T-helper 1 cell (primary cell): ENCODE data around the gene CTSG.
"Not testable (repeated sequence)": the region's sequence is repeated elsewhere in the genome, so short reads cannot be mapped to it uniquely, and the experiment has no call there.

ENCODE experiments used
- DNase-seq, 5 donors: peaks; one replicate each; pipeline ENCODE4 v3.0.0-alpha.2; 2012 to 2020
- total RNA-seq, 4 donors: gene quantifications; one replicate each; lab custom pipeline; 2026; lab: John Stamatoyannopoulos, UW

The CTSG gene, protein sequence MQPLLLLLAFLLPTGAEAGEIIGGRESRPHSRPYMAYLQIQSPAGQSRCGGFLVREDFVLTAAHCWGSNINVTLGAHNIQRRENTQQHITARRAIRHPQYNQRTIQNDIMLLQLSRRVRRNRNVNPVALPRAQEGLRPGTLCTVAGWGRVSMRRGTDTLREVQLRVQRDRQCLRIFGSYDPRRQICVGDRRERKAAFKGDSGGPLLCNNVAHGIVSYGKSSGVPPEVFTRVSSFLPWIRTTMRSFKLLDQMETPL
- 0 to 0.15 (median 0) reads per million in 4 donors for total RNA-seq

DNA sequence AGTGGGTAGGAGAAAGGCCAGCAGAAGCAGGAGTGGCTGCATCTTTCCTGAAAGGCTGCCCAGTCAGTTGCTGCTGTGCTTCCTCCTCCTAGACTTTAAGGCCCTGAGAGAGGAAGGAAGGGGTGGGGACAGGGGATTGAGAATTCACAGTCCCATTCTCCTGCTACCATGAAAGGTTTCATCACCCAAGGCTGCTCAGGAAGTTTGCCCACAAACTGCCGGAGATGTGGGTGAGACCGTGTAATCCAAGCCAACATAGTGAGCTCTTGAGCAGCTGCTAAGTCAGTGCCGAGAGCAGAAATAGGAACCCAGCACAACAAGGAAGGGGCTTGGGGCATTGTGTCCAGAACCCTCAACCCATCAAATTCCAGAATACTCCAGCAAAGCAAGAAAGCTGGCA, at the start of gene CTSG:
Gene CTSG (minus strand): TSS at position 69 of the 400 bp plus-strand sequence. CDS start 27 bp downstream, at position 42.
- DNase-seq: peak in 1 of 5 donors; percentile 6

DNA sequence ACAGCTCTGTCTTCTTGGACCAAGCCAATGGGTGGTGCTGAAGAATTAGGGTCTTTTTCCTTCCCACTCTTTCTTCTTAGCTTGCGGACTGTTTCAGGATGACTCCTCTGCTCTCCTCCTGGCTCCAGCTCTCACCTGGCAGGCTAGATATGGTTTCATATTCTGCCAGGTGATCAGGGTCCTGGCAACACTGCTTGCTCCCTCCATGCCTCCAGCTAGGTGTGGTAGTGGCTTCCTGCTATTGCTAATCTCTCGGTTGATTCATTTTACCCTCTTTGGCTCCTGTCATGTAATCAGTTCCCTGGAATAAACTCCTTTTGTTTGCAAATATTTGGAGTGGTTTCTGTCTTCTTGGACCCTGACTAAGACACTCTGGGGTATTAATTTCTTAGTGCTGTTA, 37.7 kb upstream of the CTSG start:
- no peak for DNase-seq

DNA sequence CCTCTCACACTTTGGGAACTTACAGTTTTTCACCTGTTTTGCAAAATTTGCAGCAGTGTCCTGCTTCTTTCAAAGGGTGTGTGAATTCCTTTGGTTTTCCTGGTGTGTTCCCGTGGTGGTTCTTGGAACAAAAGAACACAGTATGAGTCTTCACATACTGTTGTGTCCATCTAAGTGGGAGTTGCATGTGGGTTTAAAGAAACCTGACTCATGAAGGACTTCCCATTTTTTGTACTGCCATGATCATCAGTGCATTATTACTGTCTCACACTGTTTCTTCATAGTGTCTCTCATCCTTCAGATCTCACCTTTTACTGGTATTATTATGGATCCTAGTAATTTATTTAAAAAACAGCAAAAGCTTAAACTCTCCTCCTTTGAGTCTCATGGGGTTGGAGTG, 37.2 kb upstream of the CTSG start:
- DNase-seq: no peak

DNA sequence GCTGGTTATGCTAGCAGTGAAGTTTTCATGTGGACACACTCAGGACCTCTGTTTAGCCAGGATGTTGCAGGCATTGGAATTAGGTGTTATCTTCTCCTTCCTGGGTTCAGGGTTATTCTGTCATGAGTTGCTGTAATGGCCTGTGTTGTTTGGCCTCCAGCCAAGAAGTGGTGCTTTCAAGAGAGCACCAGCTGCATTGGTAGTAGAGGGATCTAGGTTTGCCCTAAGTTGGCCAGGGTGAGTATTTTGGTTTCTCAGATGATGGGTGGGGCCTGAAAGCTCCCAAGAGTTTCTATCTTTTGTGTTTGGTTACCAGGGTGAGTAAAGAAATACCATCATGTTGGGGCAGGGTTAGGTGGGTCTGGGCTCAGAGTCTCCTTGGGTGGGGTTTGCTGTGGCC, 36.1 kb upstream of the CTSG start:
- no peak for DNase-seq

DNA sequence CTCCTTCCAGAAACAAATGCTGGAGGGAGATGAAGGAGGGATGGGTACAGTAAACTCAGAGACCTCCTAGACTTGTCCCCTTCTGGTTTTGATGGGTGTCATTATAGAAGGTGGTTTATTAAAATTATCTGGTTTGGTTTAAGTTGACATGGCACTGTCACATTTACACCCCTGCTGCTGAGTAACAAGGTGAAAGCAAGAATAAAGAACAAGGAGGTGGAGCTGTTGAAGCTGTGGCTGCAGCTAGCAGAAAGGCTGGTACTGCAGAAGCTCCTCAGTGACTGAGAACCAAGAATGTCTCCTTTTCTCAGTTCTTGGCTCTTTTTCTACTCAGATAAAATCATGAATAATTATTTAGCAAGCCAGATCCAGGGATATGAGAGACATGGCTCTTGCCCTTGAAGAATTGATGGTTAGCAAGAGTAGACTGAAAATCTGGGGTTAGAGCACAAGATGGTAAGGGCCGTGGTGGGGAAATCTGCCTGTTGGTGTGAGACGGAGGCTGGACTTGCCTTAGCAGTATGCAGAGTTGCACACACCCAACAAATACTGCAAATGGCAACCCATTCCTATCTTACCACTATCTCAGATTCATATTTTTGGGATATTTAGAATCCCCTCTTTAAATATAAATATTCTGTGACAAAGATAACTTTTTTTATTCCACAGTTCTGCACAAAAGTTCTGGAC, 33.8 kb upstream of the CTSG start, which contains the start of gene GZMH:
Gene GZMH (minus strand): TSS at position 31 of the 690 bp plus-strand sequence. CDS start 72 bp downstream, outside the sequence.
- peak in 1 of 5 donors; percentile 42 for DNase-seq

DNA sequence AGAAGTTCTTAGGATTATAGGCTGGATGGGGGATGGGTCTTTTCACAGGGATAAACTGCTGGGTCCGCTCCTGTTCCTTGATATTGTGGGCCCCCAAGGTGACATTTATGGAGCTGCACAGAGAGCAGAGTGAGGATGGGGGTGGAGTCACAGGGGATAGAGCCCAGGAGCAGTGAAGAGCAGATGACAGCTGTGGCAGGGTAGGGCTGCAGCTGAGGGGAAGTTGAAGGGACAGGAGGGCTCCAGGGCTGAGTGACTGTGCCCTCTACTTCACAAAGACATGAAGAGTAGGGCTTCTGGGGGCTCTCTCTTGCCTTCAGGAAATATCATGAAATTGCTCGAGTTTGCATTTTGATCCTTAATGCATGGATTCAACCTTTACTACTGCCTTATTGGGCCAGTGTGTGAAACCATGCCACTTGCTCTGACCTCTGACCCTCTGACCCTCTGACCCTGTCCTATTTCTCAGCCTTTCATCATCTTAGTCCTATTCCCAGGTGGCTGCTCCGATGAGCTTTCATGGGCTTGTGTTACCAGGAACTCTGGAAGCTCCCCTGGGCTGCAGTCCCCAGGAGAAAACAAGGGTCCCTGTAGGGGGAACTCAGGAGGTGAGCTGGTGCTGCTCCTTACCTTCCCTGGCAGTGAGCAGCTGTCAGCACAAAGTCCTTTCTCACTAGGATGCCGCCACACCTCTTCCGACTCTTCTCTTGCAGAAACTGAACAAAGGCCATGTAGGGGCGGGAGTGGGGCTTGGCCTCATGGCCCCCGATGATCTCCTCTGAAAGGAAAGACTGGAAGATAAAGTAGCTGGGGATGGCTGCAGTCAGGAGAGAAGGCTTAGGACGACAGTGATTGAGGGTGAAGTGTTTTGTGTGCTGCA, 31.8 kb upstream of the CTSG start:
- DNase-seq: no peak

DNA sequence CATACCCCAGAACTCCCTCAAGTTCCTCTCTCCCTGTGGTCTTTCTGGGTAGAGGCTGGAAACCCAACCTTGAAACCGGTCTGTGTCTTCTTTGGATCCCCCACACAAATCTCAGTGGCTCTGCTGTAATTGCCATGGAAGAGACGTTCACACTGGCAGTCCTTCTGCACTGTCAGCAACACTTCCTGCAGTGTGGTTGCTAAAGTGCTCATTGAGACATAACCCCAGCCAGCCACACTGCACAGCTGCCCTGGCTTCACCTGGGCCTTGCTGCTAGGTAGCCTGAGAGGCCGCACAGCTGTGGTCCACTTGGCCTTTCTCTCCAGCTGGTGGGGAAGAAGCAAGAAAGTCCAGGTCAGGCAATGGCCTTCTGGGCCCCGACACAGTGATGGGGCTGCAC, 31.0 kb upstream of the CTSG start:
- peak in 1 of 5 donors; percentile 45 for DNase-seq

DNA sequence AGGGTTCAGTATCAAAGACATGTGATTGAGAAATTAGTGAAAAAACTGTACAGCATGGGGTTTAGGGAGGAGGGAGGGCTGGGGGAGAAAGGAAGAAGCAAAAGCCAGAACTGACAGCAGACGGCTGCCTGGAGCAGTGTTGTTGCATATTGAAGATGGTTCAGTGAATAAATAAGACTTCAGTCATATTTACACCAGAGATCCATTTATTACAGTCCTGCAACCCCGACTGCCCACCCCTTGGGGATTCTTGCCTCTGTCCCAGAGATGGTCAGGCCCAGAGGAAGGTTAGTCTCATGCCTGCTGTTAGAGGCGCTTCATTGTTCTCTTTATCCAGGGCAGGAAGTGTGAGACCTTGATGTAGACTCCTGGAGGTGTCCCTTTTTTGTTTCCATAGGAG, 30.2 kb upstream of the CTSG start:
- DNase-seq: no peak

DNA sequence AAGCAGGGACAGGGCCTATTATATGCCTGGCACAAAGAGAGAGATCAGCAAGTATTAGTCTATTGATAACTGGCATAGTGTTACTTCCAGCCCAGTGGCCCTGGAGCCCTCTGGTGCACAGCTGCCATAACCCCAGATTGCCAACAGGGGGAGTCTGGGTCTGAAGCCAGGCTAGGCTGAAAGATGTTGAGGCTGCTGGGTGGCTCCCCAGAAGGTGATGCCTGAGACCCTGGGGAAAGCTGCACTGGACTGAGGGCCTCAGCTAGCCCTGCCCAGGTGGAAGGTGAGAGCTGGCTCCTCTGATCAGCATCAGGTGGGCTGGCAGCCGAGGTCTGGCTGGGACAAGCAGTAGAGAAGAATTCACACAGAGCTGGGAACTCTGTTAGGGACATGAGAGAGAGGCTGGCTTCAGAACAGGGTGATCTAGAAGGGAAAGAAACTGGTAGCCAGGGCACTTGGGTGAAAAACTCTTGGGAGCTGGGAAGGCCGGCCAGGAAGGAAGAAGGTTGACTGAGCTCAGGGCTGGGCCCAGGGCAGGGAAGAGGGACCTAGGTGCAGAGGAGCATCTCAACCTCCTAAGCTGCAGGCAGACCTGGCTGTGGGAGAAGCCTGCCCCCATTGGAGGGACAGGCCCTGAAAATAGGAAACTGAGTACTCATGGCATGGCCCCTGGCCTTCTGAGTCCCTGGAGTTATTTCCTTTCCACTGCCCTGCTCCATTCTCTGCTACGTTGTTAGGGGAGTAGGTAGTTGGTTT, 29.6 kb upstream of the CTSG start:
- DNase-seq: peak in 4 of 5 donors; percentile 28 to 74 (median 38)

DNA sequence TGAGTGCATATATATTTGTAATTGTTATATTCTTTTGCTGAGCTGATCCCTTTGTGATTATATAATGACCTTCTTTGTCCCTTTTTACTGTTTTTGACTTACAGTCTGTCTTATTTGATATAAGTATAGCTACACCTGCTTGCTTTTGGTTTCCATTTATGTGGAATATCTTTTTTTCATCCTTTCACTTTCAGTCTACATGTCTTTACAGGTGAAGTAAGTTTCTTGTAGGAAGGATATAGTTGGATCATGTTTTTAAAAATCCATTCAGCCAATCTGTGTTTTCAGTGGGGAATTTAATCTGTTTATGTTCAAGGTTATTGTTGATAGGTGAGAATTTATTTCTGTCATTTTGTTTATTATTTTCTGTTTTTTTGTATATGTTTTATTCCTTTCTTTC, 21.4 kb upstream of the CTSG start:
- no peak for DNase-seq

DNA sequence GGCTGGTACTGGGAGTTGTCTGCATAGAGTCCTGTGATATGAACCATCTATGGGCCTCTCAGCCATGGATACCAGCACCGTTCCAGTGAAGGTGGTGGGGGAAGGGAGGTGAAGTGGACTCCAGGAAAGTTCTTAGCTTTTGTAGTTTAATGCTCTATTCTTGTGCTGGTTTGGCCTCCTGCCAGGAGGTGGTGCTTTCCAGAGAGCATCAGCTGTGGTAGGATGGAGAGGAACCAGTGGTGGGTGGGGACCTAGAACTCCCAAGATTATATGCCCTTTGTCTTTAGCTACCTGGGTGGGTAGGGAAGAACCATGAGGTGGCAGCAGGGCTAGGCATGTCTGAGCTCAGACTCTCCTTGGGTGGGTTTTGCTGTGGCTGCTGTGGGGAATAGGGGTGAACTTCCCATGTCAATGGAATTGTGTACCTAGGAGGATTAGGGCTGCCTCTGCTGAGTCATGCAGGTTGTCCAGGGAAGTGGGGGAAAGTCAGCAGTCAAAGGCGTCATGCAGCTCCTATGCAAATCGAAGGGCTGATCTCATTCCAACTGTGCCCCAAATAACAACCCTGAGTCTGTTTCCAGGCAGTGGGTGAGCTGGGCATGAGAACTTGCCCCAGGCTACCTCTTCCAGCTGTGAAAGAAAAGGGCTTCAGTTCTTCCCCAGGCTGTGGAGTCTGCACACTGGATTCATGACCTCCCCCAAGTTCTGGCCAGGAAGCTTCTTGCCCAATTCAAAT, 19.2 kb upstream of the CTSG start:
- no peak for DNase-seq

DNA sequence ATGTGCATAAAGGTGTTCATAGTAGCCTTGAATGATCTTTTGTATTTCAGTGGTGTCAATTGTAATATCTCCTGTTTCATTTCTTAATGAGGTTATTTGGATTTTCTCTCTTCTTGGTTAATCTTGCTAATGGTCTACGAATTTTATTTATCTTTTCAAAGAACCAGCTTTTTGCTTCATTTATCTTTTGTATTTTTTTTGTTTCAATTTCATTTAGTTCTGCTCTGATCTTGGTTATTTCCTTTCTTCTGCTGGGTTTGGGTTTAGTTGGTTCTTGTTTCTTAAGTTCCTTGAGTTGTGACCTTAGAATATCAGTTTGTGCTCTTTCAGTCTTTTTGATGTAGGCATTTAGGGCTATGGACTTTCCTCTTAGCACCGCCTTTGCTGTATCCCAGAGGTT, 15.0 kb upstream of the CTSG start:
- not testable (repeated sequence) for DNase-seq

DNA sequence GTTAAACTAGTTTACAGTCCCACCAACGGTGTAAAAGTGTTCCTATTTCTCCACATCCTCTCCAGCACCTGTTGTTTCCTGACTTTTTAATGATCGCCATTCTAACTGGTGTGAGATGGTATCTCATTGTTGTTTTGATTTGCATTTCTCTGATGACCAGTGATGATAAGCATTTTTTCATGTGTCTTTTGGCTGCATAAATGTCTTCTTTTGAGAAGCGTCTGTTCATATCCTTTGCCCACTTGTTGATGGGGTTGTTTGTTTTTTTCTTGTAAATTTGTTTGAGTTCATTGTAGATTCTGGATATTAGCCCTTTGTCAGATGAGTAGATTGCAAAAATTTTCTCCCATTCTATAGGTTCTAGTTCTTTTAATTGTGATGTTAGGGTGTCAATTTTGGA, 8.4 kb upstream of the CTSG start:
- DNase-seq: not testable (repeated sequence)

DNA sequence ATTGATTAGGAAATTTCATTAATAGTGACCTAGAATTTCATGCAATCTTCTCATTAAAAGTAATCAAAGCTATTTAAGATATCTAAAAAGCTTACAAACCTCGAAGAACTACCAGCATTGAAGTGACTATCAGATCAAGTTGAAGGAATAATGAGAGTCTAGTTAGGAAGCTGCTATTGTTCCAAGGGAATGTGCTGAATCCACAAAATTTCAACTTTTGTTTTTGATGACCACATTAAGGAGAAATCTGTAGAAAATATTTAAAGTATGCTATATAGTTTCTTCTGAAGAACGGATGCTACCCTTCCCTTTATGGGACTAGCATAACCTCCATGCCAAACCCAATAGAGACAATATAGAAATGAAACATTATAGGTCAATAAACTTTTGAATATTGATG, 2.5 kb upstream of the CTSG start:
- DNase-seq: no peak

DNA sequence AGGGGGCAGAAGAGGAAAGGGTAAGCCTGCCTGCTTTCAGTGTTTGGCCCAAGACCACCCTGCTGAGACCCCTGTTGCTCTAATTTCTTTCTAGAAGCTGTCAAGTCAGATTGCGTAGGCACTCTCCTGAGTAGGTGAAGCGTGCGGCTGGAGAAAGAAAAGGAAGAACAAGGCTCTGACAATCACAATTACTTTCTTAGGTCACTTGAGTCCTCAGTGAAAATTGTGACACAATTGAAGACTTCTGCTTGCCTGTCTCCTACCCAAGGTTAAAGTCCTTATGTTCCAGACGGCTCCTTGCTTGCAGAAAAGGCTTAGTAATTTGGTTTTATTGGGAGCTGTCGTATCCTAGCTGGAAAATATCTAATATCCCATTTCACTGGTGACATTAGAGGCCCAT, 721 bp upstream of the CTSG start:
- DNase-seq: no peak

DNA sequence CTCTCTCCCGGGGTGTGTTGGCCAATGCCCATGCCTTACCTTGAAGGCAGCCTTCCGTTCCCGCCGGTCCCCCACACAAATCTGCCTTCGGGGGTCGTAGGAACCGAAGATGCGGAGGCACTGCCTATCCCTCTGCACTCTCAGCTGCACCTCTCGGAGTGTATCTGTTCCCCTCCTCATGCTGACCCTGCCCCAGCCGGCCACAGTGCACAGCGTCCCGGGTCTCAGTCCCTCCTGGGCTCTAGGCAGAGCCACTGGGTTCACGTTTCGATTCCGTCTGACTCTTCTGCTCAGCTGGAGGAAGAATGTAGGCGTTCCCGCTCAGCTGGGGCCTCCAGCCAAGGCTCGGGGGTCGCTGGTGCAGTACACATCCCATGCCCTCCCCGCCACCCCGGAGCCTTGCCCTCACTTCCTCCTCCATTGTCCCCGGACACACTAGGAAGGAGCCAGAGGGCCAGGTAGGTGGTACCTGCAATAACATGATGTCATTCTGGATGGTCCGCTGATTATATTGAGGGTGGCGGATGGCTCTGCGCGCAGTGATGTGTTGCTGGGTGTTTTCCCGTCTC, 1.8 kb downstream of the CTSG start:
- no peak for DNase-seq

DNA sequence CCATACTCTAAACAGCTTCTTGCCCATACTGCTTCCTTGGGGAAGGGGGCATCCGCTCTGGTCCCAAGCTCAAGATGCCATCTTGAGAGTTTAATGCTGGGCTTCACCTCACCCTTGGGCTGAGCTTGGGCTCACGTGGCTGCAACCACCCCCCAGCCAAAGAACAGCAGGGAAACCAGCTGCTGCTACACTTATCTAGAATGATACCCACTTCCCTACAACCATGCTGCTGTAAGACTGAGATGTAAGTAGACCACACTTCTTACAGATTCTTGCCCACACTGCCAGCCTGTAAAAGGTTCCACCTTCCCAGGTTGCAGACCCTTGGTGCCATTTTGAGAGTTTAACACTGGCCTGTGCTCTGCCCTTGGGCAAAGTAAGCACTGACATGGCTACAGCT, 9.7 kb downstream of the CTSG start:
- no peak for DNase-seq

DNA sequence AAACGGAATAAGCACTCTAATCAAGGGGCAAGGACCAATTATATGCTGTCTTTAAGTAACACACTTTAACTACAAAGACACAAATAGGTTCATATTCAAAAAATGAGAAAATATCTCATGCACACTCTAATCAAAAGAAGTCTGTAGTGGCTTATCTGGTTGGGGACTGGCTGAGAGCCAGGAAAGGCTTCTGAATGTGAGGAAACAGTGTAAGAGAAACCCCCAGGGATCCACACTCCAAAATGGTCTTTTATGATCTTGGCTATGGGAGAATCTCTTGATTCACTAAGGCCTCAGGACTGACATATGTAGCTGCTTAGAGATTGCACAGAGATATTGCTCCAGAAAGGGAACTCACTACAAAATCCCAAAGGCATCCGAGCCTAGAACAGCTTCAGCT, 10.3 kb downstream of the CTSG start:
- no peak for DNase-seq

DNA sequence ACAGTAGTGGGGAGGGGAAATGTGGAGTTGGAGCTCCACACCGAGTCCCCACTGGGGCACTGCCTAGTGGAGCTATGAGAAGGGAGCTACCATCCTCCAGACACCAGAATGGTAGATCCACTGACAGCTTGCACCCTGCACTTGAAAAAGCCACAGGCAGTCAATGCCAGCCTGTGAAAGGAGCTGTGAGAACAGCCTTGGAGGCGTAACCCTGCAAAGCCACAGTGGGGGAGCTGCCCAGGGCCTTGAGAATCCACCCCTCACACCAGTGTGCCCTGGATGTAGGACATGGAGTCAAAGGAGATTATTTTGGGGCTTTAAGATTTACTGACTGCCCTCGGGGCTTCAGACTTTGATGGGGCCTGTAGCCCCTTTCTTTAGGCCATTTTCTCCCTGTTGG, 12.5 kb downstream of the CTSG start:
- no peak for DNase-seq

DNA sequence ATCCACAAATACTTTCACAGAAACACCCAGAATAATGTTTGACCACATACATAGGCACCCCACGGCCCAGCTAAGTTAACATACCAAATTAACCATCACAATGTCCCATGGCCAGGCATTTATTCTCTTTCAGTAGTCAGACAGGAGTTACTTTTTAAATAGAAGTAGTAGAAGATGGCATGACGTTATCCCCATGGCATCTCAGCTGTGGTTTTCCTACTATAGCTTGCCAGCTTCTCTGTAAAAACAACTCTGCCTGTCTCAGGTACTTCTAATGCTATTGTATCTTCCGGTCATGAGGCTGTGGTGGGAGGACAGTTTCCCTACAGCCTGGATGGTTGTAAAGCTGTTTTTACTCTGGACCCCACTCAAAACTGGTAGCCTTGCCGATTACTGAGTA, 19.3 kb downstream of the CTSG start:
- no peak for DNase-seq

DNA sequence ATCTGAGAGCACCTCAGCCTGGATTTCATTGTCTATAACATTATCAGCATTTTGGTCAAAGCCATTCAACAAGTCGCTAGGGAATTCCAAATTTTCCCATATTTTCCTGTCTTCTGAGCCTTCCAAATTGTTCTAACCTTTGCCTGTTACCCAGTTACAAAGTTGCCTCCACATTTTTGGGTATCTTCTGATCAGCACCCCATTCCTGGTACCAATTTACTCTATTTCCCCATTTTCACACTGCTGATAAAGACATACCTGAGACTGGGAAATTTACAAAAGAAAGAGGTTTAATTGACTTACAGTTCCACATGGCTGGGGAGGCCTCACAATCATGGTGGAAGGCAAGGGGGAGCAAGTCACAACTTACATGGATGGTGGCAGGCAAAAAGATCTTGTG, 27.0 kb downstream of the CTSG start:
- not testable (repeated sequence) for DNase-seq
